ENCODE results near the gene KCP. TPM values are rescaled to one million over a fixed set of nuclear protein-coding genes. Genes with fewer than 3 reads are reported as not detected.

KCP gene
- total RNA-seq = 0.55 and 0.70 TPM in 2 replicates
- long read RNA-seq = 0 reads

DNA sequence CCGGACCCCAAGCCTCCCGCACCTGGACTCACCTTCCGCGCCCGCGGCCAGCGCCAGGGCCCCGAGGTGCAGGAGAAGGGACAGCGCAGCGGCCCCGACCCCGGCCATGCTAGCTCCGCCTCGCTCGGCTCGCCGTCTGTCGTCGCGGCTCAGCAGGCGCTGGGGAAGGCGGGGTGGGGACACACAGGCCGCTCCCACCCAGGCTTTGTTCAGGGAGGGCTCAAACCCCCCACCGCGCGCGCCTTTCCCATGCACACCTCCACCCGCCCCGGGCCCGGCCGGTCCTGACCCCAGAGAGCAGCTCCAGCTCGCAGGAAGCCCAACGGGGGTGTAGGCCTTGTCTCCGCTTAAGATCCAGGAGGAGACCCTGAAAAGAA, at the start of gene KCP:
KCP (minus strand) TSS at position 141 of the 377 bp plus-strand sequence; CDS start at position 108, 33 bp downstream.
- TF ChIP-seq, protein P1, sequence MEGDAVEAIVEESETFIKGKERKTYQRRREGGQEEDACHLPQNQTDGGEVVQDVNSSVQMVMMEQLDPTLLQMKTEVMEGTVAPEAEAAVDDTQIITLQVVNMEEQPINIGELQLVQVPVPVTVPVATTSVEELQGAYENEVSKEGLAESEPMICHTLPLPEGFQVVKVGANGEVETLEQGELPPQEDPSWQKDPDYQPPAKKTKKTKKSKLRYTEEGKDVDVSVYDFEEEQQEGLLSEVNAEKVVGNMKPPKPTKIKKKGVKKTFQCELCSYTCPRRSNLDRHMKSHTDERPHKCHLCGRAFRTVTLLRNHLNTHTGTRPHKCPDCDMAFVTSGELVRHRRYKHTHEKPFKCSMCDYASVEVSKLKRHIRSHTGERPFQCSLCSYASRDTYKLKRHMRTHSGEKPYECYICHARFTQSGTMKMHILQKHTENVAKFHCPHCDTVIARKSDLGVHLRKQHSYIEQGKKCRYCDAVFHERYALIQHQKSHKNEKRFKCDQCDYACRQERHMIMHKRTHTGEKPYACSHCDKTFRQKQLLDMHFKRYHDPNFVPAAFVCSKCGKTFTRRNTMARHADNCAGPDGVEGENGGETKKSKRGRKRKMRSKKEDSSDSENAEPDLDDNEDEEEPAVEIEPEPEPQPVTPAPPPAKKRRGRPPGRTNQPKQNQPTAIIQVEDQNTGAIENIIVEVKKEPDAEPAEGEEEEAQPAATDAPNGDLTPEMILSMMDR (IDR thresholded peaks at IDR 0.05) = no peak
- H3K4me3 Mint-ChIP-seq (ENCODE audit: unreplicated experiment) = peak within 1 kb of the TSS; percentile 71
- no peaks in the 10 kb centered on the region for H3K9me3 Mint-ChIP-seq (ENCODE audit: unreplicated experiment)
- H3K27ac Mint-ChIP-seq (ENCODE audit: unreplicated experiment) = peak within 1 kb of the TSS; percentile 14
- no peak for DNase-seq (ENCODE audit: extremely low spot score, unreplicated experiment)
- H3K36me3 Mint-ChIP-seq (ENCODE audit: unreplicated experiment) = no peaks in the 10 kb centered on the region
- H3K27me3 Mint-ChIP-seq (ENCODE audit: unreplicated experiment) = peaks cover 29% of the 10 kb centered on the region
- H3K4me1 Mint-ChIP-seq (ENCODE audit: unreplicated experiment) = peaks cover 15% of the 10 kb centered on the region

DNA sequence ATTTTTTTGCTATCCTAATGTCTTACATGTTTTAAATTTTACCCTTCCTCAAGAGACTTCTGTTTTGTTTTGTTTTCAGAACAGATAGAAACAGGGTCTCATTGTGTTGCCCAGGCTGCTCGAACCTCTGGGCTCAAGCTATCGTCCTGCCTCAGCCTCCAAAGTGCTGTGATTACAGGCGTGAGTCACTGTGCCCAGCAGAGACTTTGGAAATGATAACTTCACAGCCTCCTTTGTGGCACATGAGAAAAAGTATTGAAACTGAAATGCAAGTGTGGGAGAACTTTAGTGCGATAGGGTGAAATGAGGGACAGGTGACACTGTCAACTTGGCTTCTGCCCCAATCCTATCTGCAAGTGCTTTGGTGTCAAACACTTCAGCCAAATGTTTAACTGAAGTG, 48.8 kb upstream of the KCP start:
- Mint-ChIP-seq H3K9me3 (ENCODE audit: unreplicated experiment) (no peaks in the 10 kb centered on the region), H3K27ac (ENCODE audit: unreplicated experiment) (no peak overlapping the region), H3K4me3 (ENCODE audit: unreplicated experiment) (no peak overlapping the region), H3K36me3 (ENCODE audit: unreplicated experiment) (peaks cover 52% of the 10 kb centered on the region), H3K4me1 (ENCODE audit: unreplicated experiment) (peaks cover 10% of the 10 kb centered on the region), H3K27me3 (ENCODE audit: unreplicated experiment) (no peaks in the 10 kb centered on the region)
- DNase-seq (ENCODE audit: extremely low spot score, unreplicated experiment) = no peak
- TF ChIP-seq, protein P1 (IDR thresholded peaks at IDR 0.05) = no peak

DNA sequence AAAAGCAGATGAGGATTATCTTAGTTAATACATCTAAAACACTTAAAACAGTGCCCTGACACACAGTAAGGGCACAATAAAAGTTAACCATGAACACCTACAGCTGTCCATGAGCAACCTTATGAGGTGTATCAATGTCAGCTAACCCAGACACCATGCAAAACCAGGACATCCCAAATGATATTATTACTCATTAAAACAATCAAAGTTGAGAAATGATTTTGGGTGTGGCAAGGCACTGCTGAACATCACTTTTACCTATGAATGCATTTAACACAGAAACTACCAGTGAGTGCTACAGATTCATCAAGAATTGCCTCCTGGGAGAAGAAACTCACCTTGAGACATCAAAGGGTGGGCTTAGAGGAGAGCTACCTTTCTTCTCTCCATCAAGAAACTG, 45.5 kb upstream of the KCP start:
- peaks cover 58% of the 10 kb centered on the region for H3K36me3 Mint-ChIP-seq (ENCODE audit: unreplicated experiment)
- DNase-seq (ENCODE audit: extremely low spot score, unreplicated experiment) = no peak
- no peaks in the 10 kb centered on the region for H3K27me3 Mint-ChIP-seq (ENCODE audit: unreplicated experiment)
- TF ChIP-seq, protein P1 (IDR thresholded peaks at IDR 0.05) = no peak
- H3K9me3 Mint-ChIP-seq (ENCODE audit: unreplicated experiment) = no peaks in the 10 kb centered on the region
- H3K27ac Mint-ChIP-seq (ENCODE audit: unreplicated experiment) = no peak overlapping the region
- no peak overlapping the region for H3K4me3 Mint-ChIP-seq (ENCODE audit: unreplicated experiment)
- H3K4me1 Mint-ChIP-seq (ENCODE audit: unreplicated experiment) = no peaks in the 10 kb centered on the region

DNA sequence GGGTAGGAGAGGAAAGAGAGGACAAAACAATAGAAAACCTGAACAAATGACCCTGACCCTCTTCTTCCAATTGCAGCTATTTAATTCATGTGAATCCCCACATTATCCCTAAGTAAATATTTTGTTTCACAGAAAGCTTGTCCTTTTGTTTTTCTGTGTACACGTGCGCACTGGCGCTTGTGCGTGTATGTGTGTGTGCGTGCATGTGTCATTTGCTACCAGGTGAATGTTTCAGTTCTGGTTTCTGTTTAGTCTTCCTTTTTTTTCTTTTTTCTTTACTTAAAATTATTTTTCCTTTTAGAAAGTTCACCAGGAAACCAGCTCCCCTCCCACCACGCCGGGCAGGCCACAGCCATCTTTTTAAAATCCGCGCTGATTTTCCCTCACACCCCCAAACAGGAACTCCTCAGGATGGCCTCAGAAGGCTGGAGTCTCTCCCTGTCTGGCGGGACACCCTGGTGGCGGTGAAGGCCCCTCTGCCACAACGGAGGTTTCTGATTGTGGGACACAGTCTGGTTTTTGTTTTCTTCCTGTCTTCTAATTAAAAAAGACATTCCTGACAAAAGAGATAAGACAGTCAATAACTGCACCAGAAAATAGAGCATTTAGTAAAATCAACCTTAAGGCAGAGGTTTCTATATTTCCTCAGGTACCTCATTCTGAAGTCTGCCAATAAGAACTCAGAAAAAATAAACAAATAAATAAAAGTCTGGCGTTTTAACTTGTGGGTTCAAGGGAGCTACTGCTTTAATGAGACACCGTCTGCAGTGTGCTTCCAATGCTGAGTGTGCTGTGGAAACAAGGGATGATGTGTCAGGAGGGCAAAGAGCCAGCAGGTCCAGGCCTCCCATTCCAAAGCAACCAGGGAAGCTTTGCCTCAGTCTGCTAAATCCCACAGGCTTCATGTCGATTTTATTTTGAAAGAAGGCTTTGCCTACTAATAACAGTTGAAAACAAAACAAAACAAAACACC, 44.6 kb upstream of the KCP start:
- no peaks in the 10 kb centered on the region for H3K9me3 Mint-ChIP-seq (ENCODE audit: unreplicated experiment)
- H3K4me1 Mint-ChIP-seq (ENCODE audit: unreplicated experiment) = no peaks in the 10 kb centered on the region
- no peak for DNase-seq (ENCODE audit: extremely low spot score, unreplicated experiment)
- TF ChIP-seq, protein P1 (IDR thresholded peaks at IDR 0.05) = no peak
- H3K36me3 Mint-ChIP-seq (ENCODE audit: unreplicated experiment) = peaks cover 57% of the 10 kb centered on the region
- no peak overlapping the region for H3K27ac Mint-ChIP-seq (ENCODE audit: unreplicated experiment)
- H3K27me3 Mint-ChIP-seq (ENCODE audit: unreplicated experiment) = no peaks in the 10 kb centered on the region
- no peak overlapping the region for H3K4me3 Mint-ChIP-seq (ENCODE audit: unreplicated experiment)

DNA sequence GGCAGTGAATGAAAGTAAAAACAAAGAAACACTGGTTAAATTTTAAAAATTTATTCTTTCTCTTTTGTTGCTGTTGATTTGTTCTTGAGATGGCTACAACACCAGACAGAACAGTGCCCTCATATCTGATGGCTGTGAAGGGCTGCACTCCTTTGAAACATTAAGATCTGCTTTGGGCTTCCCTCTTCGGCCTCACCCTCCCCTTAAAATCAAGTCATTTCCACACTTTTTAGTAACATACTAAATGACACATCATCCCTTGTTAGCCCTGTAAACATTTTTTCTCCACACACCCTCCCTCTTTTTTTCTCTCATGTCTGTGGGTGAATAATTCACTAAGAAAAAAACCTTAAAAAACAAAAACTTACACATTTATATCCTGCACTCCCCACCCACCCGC, 43.6 kb upstream of the KCP start:
- no peak for DNase-seq (ENCODE audit: extremely low spot score, unreplicated experiment)
- Mint-ChIP-seq H3K27me3 (ENCODE audit: unreplicated experiment) (no peaks in the 10 kb centered on the region), H3K9me3 (ENCODE audit: unreplicated experiment) (no peaks in the 10 kb centered on the region), H3K36me3 (ENCODE audit: unreplicated experiment) (peaks cover 48% of the 10 kb centered on the region), H3K27ac (ENCODE audit: unreplicated experiment) (no peak overlapping the region), H3K4me1 (ENCODE audit: unreplicated experiment) (no peaks in the 10 kb centered on the region), H3K4me3 (ENCODE audit: unreplicated experiment) (no peak overlapping the region)
- TF ChIP-seq, protein P1 (IDR thresholded peaks at IDR 0.05) = no peak

Measured in osteocyte (in vitro differentiated cells).